Activated T-cell treated with anti-CD3 and anti-CD28 coated beads for 24 hours (primary cell): Measurements from ENCODE around the gene DNAJC17.

ENCODE experiments used
- DNase-seq: peaks from one replicate; pipeline ENCODE4 v3.0.0-alpha.2; 2020; ENCODE audit warnings: low read depth

DNAJC17 gene

GRCh38 chr15:40739854-40740253 lies 67.4 kb downstream of the DNAJC17 start:
- no peak for DNase-seq

DNA sequence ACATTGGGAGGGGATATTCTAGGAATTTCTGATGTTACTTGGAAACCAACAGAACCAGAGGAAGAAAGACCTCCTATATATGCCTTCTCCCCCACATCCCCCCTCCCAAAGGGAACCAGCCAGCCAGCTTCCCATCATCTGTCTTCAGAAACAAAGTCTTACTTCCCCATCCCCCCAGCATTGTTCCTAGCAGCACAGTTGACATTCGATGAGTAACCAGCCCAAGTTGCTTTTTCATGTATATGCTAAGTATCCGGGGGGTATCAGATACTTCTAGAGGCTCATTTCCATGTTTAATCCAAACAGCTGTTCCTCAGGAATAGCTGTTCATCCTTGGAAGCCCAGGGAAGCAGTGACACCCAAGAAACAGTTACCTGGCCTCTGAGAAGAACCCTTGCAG lies 68.2 kb downstream of the DNAJC17 start:
- no peak for DNase-seq

DNA sequence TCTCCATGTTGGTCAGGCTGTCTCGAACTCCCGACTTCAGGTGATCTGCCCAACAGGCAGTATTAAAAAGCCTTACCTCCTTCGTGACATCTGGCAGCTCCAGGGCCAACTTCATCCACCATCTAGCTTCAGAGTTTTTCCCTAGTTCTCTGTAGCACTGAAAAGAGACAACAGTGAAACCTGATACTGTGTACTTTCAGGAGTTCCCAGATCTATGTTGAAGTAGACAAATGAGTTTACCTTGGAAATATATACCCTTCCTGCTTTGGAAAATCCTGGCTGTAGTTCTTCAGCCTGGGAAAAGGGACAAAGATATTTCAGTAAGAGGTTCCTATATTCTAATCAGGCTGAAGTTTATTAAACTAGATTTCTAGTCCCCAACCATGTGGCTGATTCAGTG lies 70.2 kb downstream of the DNAJC17 start:
- no peak for DNase-seq

GRCh38 chr15:40736575-40736974 lies 70.7 kb downstream of the DNAJC17 start:
- DNase-seq: no peak

GRCh38 chr15:40731034-40731433 lies 76.2 kb downstream of the DNAJC17 start:
- DNase-seq: no peak

DNA sequence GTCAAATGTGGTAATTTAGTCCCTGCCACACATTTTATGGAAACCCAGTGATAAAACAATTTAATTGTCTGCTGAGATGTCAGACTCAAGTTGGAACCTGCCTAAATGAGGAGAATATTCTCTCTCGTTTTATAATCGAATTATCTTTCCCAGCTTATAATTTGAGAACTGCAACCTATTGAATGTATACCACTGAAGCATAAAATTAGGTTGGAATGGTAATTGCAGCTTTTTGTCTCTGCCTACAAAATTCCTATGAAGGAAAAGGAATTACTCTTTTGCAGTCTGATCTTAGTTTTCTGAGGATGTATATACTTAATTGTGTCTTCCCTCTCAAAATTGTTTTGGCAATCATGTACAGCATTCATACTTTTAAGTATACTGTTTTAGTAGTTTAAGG lies 83.4 kb downstream of the DNAJC17 start:
- DNase-seq: no peak

- no peak for DNase-seq
These were observed 84.3 kb downstream of the DNAJC17 start for GRCh38 chr15:40722934-40723333.

- no peak for DNase-seq
These were observed 84.9 kb downstream of the DNAJC17 start for GRCh38 chr15:40722354-40722753.

DNA sequence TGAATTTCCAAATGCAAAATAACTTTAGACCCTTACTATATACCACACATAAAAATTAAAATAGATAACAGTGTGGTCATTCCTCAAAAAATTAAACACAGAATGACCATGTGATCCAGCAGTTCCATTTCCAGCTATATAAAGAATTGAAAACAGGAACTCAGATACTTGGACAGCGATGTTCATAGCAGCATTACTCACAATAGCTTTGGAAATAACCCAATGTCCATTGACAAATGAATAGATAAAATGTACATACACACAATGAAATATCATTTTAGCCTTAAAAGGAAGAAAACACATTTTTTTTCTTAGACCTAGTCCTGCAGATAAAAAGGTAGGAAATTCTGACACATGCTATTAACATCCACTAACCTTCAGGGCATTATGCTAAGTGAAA lies 85.6 kb downstream of the DNAJC17 start:
- DNase-seq: no peak

- DNase-seq: no peak
These were observed 91.1 kb downstream of the DNAJC17 start for GRCh38 chr15:40716165-40716564.
